Fibroblast of mammary gland (primary cell): Measurements from ENCODE around the gene DOCK4.

Experiments used
- DNase-seq: peaks from one replicate; pipeline ENCODE4 v3.0.0-alpha.2; 2010; ENCODE audit warnings: low read depth
- H3K4me3 ChIP-seq: 2 replicates; pipeline ENCODE4 v1.5.1; 2011; ENCODE audit warnings: low read depth, mild to moderate bottlenecking, low read length, moderate library complexity; ENCODE audit not compliant: control insufficient read depth
- TF ChIP-seq, protein P1 (sequence below): conservative IDR thresholded peaks from 2 replicates; pipeline ENCODE4 v1.5.1; 2011; ENCODE audit warnings: low read depth, low read length, inconsistent platforms; ENCODE audit not compliant: control insufficient read depth, insufficient read depth

Gene DOCK4

DNA sequence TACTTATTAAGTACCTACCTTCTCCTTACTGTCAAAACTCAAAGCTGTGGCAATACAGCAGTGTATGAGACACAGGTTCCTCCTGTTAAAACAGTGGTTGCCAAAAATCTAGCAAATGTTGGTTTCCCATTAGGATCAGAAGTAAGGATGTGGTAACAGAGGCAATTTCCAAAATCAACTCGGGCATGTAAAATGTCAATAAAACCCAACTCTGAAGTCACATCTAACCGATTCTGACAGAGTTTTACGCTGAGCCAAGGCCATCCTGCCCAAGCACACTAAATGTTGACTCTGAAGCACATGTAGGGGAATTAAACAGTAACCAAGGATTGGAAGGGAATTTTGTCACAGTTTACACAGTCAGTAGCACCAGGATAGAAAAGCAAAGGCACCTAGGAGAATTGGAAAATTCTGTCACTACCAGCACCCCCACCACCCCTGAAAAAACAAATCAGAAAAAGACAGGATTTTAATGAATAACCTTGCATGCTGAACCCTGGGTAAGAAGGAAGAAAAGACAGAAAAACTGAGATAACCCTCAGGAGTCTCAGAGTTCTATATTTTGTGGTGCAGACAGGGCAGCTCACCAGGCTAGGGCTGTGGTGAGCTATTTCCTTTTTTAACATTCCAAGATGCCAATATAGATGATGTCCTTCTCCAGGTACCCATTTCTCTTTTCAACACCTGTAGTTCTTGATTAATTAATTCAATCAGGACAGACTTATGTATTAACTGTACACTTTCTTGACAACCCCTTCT is 119.5 kb downstream of the DOCK4 start:
- TF ChIP-seq, protein P1, sequence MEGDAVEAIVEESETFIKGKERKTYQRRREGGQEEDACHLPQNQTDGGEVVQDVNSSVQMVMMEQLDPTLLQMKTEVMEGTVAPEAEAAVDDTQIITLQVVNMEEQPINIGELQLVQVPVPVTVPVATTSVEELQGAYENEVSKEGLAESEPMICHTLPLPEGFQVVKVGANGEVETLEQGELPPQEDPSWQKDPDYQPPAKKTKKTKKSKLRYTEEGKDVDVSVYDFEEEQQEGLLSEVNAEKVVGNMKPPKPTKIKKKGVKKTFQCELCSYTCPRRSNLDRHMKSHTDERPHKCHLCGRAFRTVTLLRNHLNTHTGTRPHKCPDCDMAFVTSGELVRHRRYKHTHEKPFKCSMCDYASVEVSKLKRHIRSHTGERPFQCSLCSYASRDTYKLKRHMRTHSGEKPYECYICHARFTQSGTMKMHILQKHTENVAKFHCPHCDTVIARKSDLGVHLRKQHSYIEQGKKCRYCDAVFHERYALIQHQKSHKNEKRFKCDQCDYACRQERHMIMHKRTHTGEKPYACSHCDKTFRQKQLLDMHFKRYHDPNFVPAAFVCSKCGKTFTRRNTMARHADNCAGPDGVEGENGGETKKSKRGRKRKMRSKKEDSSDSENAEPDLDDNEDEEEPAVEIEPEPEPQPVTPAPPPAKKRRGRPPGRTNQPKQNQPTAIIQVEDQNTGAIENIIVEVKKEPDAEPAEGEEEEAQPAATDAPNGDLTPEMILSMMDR: no peak
- DNase-seq: no peak
- no peak overlapping the region for H3K4me3 ChIP-seq

DNA sequence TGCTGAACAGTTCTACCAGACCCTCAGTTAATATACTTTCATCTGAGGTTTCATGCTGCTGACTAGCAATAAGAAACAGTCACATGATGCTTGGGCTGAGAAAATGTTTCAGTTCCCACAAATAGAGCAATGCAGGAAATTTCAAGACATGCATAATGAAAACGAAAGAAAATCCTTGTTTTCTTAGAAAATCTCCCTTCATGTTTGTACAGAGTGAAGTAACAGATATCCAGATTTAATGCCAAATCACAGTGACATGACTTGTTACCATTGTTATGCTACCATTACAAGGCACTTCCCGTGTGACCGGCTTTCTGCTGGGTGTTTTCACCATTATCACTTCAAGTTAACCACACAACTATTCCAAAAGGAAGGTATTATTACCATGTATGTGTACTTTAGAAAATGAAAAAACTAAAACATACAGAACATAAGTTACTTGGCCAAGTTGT is 121.7 kb downstream of the DOCK4 start:
- H3K4me3 ChIP-seq: no peak overlapping the region
- TF ChIP-seq, protein P1: no peak
- peak; percentile 41 for DNase-seq

GRCh38 chr7:112083776-112084355 is 122.3 kb downstream of the DOCK4 start:
- DNase-seq: no peak
- TF ChIP-seq, protein P1: no peak
- H3K4me3 ChIP-seq: no peak overlapping the region

DNA sequence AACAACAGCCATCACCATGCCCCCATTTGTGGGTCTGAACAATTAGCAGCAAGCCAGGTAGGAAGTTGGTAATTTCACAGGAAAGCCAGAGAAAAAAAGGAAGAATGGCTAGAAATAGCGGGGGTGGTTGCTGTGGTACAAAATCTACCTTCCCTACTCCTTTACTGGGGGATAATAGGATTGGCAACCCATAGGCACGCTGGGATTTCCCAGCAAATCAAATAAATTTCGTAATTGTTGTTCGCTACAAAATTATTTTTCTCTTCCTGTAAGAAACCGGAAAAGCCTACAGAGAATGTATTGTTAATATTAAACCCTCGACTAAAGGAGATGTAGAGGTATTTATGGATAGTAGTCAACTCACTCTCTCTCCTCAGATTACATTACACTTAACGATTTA is 123.9 kb downstream of the DOCK4 start:
- TF ChIP-seq, protein P1: no peak
- DNase-seq: no peak
- no peak overlapping the region for H3K4me3 ChIP-seq

DNA sequence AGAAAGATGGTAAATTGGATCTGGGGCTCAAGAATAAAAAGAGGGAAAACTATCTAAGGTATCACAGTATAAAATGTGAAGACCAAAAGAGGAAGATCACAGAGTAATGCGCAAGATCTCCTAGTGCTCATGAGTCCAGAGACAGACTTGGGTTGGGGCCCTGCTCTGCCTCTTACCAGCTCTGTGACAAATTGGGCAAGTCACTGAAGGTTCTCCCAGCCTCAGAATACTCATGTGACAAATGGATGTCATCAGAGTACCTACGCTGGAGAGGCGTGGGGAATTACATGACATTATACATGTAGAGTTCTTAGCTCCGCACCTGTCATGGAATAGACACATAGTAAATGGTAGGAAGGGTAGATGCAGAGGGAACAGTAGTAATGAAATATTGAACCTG is 124.4 kb downstream of the DOCK4 start:
- H3K4me3 ChIP-seq: no peak overlapping the region
- TF ChIP-seq, protein P1: no peak
- no peak for DNase-seq

GRCh38 chr7:112080978-112081377 is 125.2 kb downstream of the DOCK4 start:
- TF ChIP-seq, protein P1: no peak
- no peak for DNase-seq
- no peak overlapping the region for H3K4me3 ChIP-seq
